ENCODE data around the gene TMEM109.

The TMEM109 gene

DNA sequence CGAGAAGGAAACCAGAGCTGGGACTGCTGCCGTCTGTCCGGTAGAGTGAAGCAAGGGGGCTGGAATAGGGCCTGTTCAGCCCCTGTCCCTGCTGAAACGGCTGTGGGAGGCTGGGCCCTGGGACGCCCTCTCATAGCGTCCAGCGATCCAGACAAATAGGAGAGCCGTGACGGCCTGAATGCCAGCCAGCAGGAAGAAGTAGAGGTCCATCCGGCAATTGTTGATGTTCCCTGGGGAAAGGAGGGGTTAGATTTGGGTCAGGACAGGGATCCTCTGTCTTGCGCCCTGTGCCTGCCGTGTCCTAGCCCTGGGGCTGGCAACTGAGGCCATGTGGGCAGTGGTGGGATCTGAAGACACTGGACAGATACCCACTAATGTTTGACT is 23.2 kb downstream of the TMEM109 start:
- Histone ChIP-seq H3K9ac (ENCODE audit: low read depth, low read length, poor library complexity) (no peak overlapping the region), H3K4me3 (ENCODE audit: low read length in 2 of 2) (no peak overlapping the region), H2BK15ac (ENCODE audit: low read length) (no peak overlapping the region), H3K14ac (ENCODE audit: low read length) (no peak overlapping the region), H3K4ac (ENCODE audit: low read length) (no peak overlapping the region), H3K36me3 (replicated peaks in 1 of 2; ENCODE audit: control insufficient read depth in 2 of 2, insufficient read depth in 2 of 2, low read length in 2 of 2) (peaks cover 23 to 53% of the 10 kb centered on the region in 2 donors), H2BK120ac (ENCODE audit: low read depth, low read length) (no peak overlapping the region), H4K8ac (ENCODE audit: low read depth, low read length) (no peak overlapping the region), H2BK5ac (ENCODE audit: low read length) (no peak overlapping the region), H3K9me3 (replicated peaks in 1 of 2; ENCODE audit: control insufficient read depth in 2 of 2, insufficient read depth in 1 of 2, low read depth in 1 of 2, low read length in 2 of 2) (no peaks in the 10 kb centered on the region), H3K4me2 (ENCODE audit: insufficient read depth, low read length, poor library complexity, severe bottlenecking) (no peak overlapping the region), H3K4me1 (ENCODE audit: control insufficient read depth in 2 of 2, insufficient read depth in 1 of 2, low read depth in 1 of 2, low read length in 2 of 2) (peaks cover 2 to 8% of the 10 kb centered on the region in 2 donors), H2BK12ac (ENCODE audit: low read length) (no peak overlapping the region), H2AFZ (ENCODE audit: low read length) (no peak overlapping the region), H3K18ac (ENCODE audit: low read length) (no peak overlapping the region), H2AK5ac (ENCODE audit: low read depth, low read length) (no peak overlapping the region), H3K27ac (replicated peaks; ENCODE audit: low read length) (no peak overlapping the region), H3K27me3 (ENCODE audit: control insufficient read depth in 3 of 3, insufficient read depth in 3 of 3, low read depth in 1 of 3, low read length in 3 of 3) (no peaks in the 10 kb centered on the region), H3K23ac (ENCODE audit: low read depth, low read length, poor library complexity) (no peak overlapping the region), H4K91ac (ENCODE audit: low read depth, low read length, poor library complexity) (no peak overlapping the region), H3K79me1 (ENCODE audit: low read depth, low read length) (peaks cover 3% of the 10 kb centered on the region)
- DNase-seq (ENCODE audit: low spot score), result no peak
- whole genome bisulfite sequencing, 2 donors (ENCODE audit: extremely low coverage in 2 of 2, insufficient read length in 2 of 2, insufficient replicate concordance in 1 of 2), result no CpG with 5 or more reads among the region's 12 CpGs

DNA sequence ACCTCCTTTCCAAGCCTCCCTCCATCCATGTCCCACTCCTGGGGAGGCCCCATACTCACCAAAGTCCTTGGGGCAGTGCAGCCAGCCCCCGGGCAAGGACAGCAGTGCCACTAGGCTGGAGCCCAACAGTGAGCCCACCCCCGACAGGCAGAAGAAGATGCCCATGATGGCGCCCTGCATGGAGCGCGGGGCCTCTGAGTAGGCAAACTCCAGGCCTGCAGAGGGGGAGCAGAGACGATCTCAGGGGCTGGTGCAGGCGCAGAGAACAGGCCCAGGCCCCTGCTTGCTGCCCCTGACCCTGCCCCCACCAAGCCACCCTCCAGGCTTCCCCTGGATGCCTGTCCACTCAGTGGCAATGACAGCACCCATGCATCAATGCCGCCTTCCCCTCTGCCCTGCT is 23.9 kb downstream of the TMEM109 start:
- no peaks in the 10 kb centered on the region for H3K27me3 ChIP-seq (ENCODE audit: control insufficient read depth in 3 of 3, insufficient read depth in 3 of 3, low read depth in 1 of 3, low read length in 3 of 3)
- H2BK15ac ChIP-seq (ENCODE audit: low read length), result no peak overlapping the region
- H3K23ac ChIP-seq (ENCODE audit: low read depth, low read length, poor library complexity), result peak overlapping the region; percentile 17
- H3K4me1 ChIP-seq (ENCODE audit: control insufficient read depth in 2 of 2, insufficient read depth in 1 of 2, low read depth in 1 of 2, low read length in 2 of 2), result peaks cover 0 to 5% of the 10 kb centered on the region in 2 donors
- no peak overlapping the region for H4K91ac ChIP-seq (ENCODE audit: low read depth, low read length, poor library complexity)
- no peak overlapping the region for H3K4me3 ChIP-seq (ENCODE audit: low read length in 2 of 2)
- no peak overlapping the region for H2BK12ac ChIP-seq (ENCODE audit: low read length)
- H2BK5ac ChIP-seq (ENCODE audit: low read length), result no peak overlapping the region
- H2BK120ac ChIP-seq (ENCODE audit: low read depth, low read length), result no peak overlapping the region
- no peak overlapping the region for H3K4me2 ChIP-seq (ENCODE audit: insufficient read depth, low read length, poor library complexity, severe bottlenecking)
- peaks cover 3% of the 10 kb centered on the region for H3K79me1 ChIP-seq (ENCODE audit: low read depth, low read length)
- no peak overlapping the region for H4K8ac ChIP-seq (ENCODE audit: low read depth, low read length)
- no peak overlapping the region for H3K14ac ChIP-seq (ENCODE audit: low read length)
- no peak overlapping the region for H3K27ac ChIP-seq (replicated peaks; ENCODE audit: low read length)
- no peak overlapping the region for H3K4ac ChIP-seq (ENCODE audit: low read length)
- peaks cover 20 to 47% of the 10 kb centered on the region in 2 donors for H3K36me3 ChIP-seq (replicated peaks in 1 of 2; ENCODE audit: control insufficient read depth in 2 of 2, insufficient read depth in 2 of 2, low read length in 2 of 2)
- no peak overlapping the region for H3K9ac ChIP-seq (ENCODE audit: low read depth, low read length, poor library complexity)
- no CpG with 5 or more reads among the region's 8 CpGs for WGBS, 2 donors (ENCODE audit: extremely low coverage in 2 of 2, insufficient read length in 2 of 2, insufficient replicate concordance in 1 of 2)
- H2AK5ac ChIP-seq (ENCODE audit: low read depth, low read length), result peak overlapping the region; percentile 42
- H3K9me3 ChIP-seq (replicated peaks in 1 of 2; ENCODE audit: control insufficient read depth in 2 of 2, insufficient read depth in 1 of 2, low read depth in 1 of 2, low read length in 2 of 2), result no peaks in the 10 kb centered on the region
- H3K18ac ChIP-seq (ENCODE audit: low read length), result peak overlapping the region; percentile 67
- no peak for DNase-seq (ENCODE audit: low spot score)
- no peak overlapping the region for H2AFZ ChIP-seq (ENCODE audit: low read length)

- H2BK5ac ChIP-seq (ENCODE audit: low read length), result no peak overlapping the region
- H3K4me2 ChIP-seq (ENCODE audit: insufficient read depth, low read length, poor library complexity, severe bottlenecking), result no peak overlapping the region
- H3K9me3 ChIP-seq (replicated peaks in 1 of 2; ENCODE audit: control insufficient read depth in 2 of 2, insufficient read depth in 1 of 2, low read depth in 1 of 2, low read length in 2 of 2), result no peaks in the 10 kb centered on the region
- peaks cover 1% of the 10 kb centered on the region for H3K79me1 ChIP-seq (ENCODE audit: low read depth, low read length)
- no peak overlapping the region for H4K91ac ChIP-seq (ENCODE audit: low read depth, low read length, poor library complexity)
- no peak overlapping the region for H2BK12ac ChIP-seq (ENCODE audit: low read length)
- no peak overlapping the region for H3K4me3 ChIP-seq (ENCODE audit: low read length in 2 of 2)
- H4K8ac ChIP-seq (ENCODE audit: low read depth, low read length), result no peak overlapping the region
- no peak overlapping the region for H3K4ac ChIP-seq (ENCODE audit: low read length)
- H3K4me1 ChIP-seq (ENCODE audit: control insufficient read depth in 2 of 2, insufficient read depth in 1 of 2, low read depth in 1 of 2, low read length in 2 of 2), result peaks cover 0 to 3% of the 10 kb centered on the region in 2 donors
- H3K9ac ChIP-seq (ENCODE audit: low read depth, low read length, poor library complexity), result peak overlapping the region; percentile 15
- WGBS, 2 donors (ENCODE audit: extremely low coverage in 2 of 2, insufficient read length in 2 of 2, insufficient replicate concordance in 1 of 2), result no CpG with 5 or more reads among the region's 9 CpGs
- H2BK15ac ChIP-seq (ENCODE audit: low read length), result no peak overlapping the region
- H2BK120ac ChIP-seq (ENCODE audit: low read depth, low read length), result no peak overlapping the region
- no peak overlapping the region for H3K27ac ChIP-seq (replicated peaks; ENCODE audit: low read length)
- H3K14ac ChIP-seq (ENCODE audit: low read length), result no peak overlapping the region
- H2AK5ac ChIP-seq (ENCODE audit: low read depth, low read length), result no peak overlapping the region
- H3K27me3 ChIP-seq (ENCODE audit: control insufficient read depth in 3 of 3, insufficient read depth in 3 of 3, low read depth in 1 of 3, low read length in 3 of 3), result no peaks in the 10 kb centered on the region
- H3K36me3 ChIP-seq (replicated peaks in 1 of 2; ENCODE audit: control insufficient read depth in 2 of 2, insufficient read depth in 2 of 2, low read length in 2 of 2), result peaks cover 19 to 40% of the 10 kb centered on the region in 2 donors
- H3K23ac ChIP-seq (ENCODE audit: low read depth, low read length, poor library complexity), result no peak overlapping the region
- H3K18ac ChIP-seq (ENCODE audit: low read length), result no peak overlapping the region
- no peak overlapping the region for H2AFZ ChIP-seq (ENCODE audit: low read length)
- DNase-seq (ENCODE audit: low spot score), result no peak
These were observed 24.5 kb downstream of the TMEM109 start for GRCh38 chr11:60938500-60938899.

- Histone ChIP-seq H3K27me3 (ENCODE audit: control insufficient read depth in 3 of 3, insufficient read depth in 3 of 3, low read depth in 1 of 3, low read length in 3 of 3) (no peaks in the 10 kb centered on the region), H3K79me1 (ENCODE audit: low read depth, low read length) (no peaks in the 10 kb centered on the region), H2AK5ac (ENCODE audit: low read depth, low read length) (no peak overlapping the region), H3K18ac (ENCODE audit: low read length) (peak overlapping the region; percentile 2), H3K23ac (ENCODE audit: low read depth, low read length, poor library complexity) (no peak overlapping the region), H4K8ac (ENCODE audit: low read depth, low read length) (no peak overlapping the region), H3K4me2 (ENCODE audit: insufficient read depth, low read length, poor library complexity, severe bottlenecking) (no peak overlapping the region), H4K91ac (ENCODE audit: low read depth, low read length, poor library complexity) (no peak overlapping the region), H3K9ac (ENCODE audit: low read depth, low read length, poor library complexity) (peak overlapping the region; percentile 24), H3K4me1 (ENCODE audit: control insufficient read depth in 2 of 2, insufficient read depth in 1 of 2, low read depth in 1 of 2, low read length in 2 of 2) (peaks cover 0 to 3% of the 10 kb centered on the region in 2 donors), H3K36me3 (replicated peaks in 1 of 2; ENCODE audit: control insufficient read depth in 2 of 2, insufficient read depth in 2 of 2, low read length in 2 of 2) (peaks cover 12 to 32% of the 10 kb centered on the region in 2 donors), H3K4ac (ENCODE audit: low read length) (no peak overlapping the region), H2AFZ (ENCODE audit: low read length) (no peak overlapping the region), H2BK5ac (ENCODE audit: low read length) (no peak overlapping the region), H3K27ac (replicated peaks; ENCODE audit: low read length) (no peak overlapping the region), H2BK12ac (ENCODE audit: low read length) (no peak overlapping the region), H2BK15ac (ENCODE audit: low read length) (no peak overlapping the region), H3K4me3 (ENCODE audit: low read length in 2 of 2) (no peak overlapping the region), H3K9me3 (replicated peaks in 1 of 2; ENCODE audit: control insufficient read depth in 2 of 2, insufficient read depth in 1 of 2, low read depth in 1 of 2, low read length in 2 of 2) (no peaks in the 10 kb centered on the region), H3K14ac (ENCODE audit: low read length) (no peak overlapping the region), H2BK120ac (ENCODE audit: low read depth, low read length) (no peak overlapping the region)
- WGBS, 2 donors (ENCODE audit: extremely low coverage in 2 of 2, insufficient read length in 2 of 2, insufficient replicate concordance in 1 of 2), result no CpG with 5 or more reads among the region's 7 CpGs
- DNase-seq (ENCODE audit: low spot score), result no peak
These were observed 25.3 kb downstream of the TMEM109 start for GRCh38 chr11:60939301-60939700.

Data from neuronal stem cell (in vitro differentiated cells).